ENCODE results near the gene CCND3.

The CCND3 gene

DNA sequence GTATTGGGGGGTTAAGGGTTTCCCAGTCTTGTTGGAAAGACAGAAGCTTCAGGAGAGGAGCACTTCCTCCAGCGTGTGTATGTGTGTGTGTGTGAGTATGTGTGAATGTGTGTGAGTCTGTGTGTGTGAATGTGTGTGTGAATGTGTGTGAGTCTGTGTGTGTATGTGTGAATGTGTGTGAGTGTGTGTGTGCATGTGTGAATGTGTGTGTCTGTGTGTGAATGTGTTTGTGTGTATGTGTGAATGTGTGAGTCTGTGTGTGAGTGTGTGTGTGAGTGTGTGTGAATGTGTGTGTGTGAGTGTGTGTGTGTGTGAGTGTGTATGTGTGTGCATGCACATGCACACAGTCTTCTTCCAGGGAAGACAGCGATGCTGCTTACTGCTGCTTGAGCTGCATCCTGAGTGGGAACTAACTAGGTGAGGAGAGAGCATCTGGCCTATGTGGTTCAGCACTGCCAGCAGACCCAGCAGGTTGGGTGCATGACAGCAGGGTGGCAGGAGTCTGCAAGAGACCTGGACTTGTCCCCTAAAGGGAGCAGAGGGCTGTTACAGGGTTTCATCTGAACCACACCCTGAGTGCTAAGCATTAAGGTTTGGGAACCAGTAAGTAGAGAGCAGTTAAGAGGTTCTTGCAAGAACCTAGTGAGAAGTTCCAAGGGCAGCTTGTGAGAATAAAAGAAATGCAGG is 22.7 kb upstream of the CCND3 start:
- H3K27ac ChIP-seq (ENCODE audit: low read length), result no peak overlapping the region

DNA sequence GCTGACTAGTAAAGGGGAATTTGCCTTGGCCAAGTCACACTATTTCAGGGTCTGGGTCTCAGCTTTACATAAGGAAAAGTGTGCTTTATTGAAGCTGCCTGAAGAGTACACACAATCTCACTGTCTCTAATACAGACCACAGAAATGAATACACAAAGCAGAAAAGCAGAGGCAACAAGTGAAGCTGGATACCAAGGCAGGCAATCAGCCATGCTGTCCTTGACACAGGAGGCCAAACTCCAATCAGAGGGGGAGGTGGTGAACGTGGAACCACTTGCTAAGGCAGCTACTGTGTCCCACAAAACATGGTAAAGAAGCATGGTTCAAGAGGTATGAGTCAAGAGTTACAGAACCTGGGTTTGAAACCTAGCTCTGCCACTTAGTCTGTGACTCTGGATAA is 21.8 kb upstream of the CCND3 start:
- Histone ChIP-seq H3K4me2 (ENCODE audit: low read depth, low read length) (no peak overlapping the region), H2AFZ (ENCODE audit: low read length) (no peak overlapping the region), H3K27ac (ENCODE audit: low read length) (no peak overlapping the region), H3K79me2 (ENCODE audit: low read length) (no peaks in the 10 kb centered on the region), H3K4me1 (ENCODE audit: low read length) (no peaks in the 10 kb centered on the region), H3K9me2 (replicated peaks; ENCODE audit: insufficient read depth, low read length) (no peaks in the 10 kb centered on the region), H4K20me1 (ENCODE audit: insufficient read depth, low read length) (no peaks in the 10 kb centered on the region), H3F3A (ENCODE audit: insufficient read depth, low read length) (no peaks in the 10 kb centered on the region), H3K36me3 (replicated peaks; ENCODE audit: insufficient read depth, low read length) (no peaks in the 10 kb centered on the region), H3K9me3 (replicated peaks; ENCODE audit: insufficient read depth, low read length) (no peaks in the 10 kb centered on the region), H3K4me3 (ENCODE audit: low read length) (no peak overlapping the region), H3K9ac (ENCODE audit: low read length) (no peak overlapping the region), H3K27me3 (replicated peaks; ENCODE audit: insufficient read depth, low read length) (no peaks in the 10 kb centered on the region)
- DNase-seq, result no peak
- TF ChIP-seq EZH2phosphoT487 (IDR thresholded peaks at IDR 0.05; ENCODE audit: low read length), result no peak
- TF ChIP-seq EZH2 (optimal IDR thresholded peaks at IDR 0.05; ENCODE audit: low read depth, low read length), result no peak
- TF ChIP-seq, protein P1, sequence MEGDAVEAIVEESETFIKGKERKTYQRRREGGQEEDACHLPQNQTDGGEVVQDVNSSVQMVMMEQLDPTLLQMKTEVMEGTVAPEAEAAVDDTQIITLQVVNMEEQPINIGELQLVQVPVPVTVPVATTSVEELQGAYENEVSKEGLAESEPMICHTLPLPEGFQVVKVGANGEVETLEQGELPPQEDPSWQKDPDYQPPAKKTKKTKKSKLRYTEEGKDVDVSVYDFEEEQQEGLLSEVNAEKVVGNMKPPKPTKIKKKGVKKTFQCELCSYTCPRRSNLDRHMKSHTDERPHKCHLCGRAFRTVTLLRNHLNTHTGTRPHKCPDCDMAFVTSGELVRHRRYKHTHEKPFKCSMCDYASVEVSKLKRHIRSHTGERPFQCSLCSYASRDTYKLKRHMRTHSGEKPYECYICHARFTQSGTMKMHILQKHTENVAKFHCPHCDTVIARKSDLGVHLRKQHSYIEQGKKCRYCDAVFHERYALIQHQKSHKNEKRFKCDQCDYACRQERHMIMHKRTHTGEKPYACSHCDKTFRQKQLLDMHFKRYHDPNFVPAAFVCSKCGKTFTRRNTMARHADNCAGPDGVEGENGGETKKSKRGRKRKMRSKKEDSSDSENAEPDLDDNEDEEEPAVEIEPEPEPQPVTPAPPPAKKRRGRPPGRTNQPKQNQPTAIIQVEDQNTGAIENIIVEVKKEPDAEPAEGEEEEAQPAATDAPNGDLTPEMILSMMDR (IDR thresholded peaks at IDR 0.05; ENCODE audit: low read length), result no peak

More for the DNA sequence above, 22.7 kb upstream of the CCND3 start:
- TF ChIP-seq EZH2phosphoT487 (IDR thresholded peaks at IDR 0.05; ENCODE audit: low read length) (no peak), EZH2 (optimal IDR thresholded peaks at IDR 0.05; ENCODE audit: low read depth, low read length) (no peak)
- TF ChIP-seq, protein P1 (IDR thresholded peaks at IDR 0.05; ENCODE audit: low read length), result no peak
- H3K4me1 ChIP-seq (ENCODE audit: low read length), result no peaks in the 10 kb centered on the region
- H3K79me2 ChIP-seq (ENCODE audit: low read length), result no peaks in the 10 kb centered on the region
- H4K20me1 ChIP-seq (ENCODE audit: insufficient read depth, low read length), result no peaks in the 10 kb centered on the region
- H3K9me3 ChIP-seq (replicated peaks; ENCODE audit: insufficient read depth, low read length), result no peaks in the 10 kb centered on the region
- no peak overlapping the region for H2AFZ ChIP-seq (ENCODE audit: low read length)
- H3F3A ChIP-seq (ENCODE audit: insufficient read depth, low read length), result no peaks in the 10 kb centered on the region
- no peaks in the 10 kb centered on the region for H3K36me3 ChIP-seq (replicated peaks; ENCODE audit: insufficient read depth, low read length)
- DNase-seq, result no peak
- no peak overlapping the region for H3K4me2 ChIP-seq (ENCODE audit: low read depth, low read length)
- no peaks in the 10 kb centered on the region for H3K9me2 ChIP-seq (replicated peaks; ENCODE audit: insufficient read depth, low read length)
- H3K4me3 ChIP-seq (ENCODE audit: low read length), result no peak overlapping the region
- no peaks in the 10 kb centered on the region for H3K27me3 ChIP-seq (replicated peaks; ENCODE audit: insufficient read depth, low read length)
- no peak overlapping the region for H3K9ac ChIP-seq (ENCODE audit: low read length)

DNA sequence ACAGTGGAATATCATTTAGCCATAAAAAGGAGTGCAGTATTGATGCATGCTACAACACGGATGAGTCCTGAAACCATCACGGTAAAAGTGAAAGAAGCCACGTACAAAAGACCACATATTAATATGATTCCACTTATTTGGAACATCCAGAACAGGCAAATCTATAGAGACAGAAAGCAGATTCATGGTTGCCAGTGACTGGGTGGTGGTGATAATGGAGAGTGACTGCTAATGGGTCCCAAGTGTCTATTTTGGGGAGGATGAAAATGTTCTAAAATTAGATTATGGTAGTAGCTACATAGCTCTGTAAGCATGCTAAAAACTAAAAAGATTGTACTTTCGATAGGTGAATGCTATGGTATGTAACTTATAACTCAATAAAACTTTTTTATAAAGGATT is 18.4 kb upstream of the CCND3 start:
- H3K9ac ChIP-seq (ENCODE audit: low read length), result no peak overlapping the region
- H2AFZ ChIP-seq (ENCODE audit: low read length), result no peak overlapping the region
- H3K9me2 ChIP-seq (replicated peaks; ENCODE audit: insufficient read depth, low read length), result no peaks in the 10 kb centered on the region
- H3K9me3 ChIP-seq (replicated peaks; ENCODE audit: insufficient read depth, low read length), result no peaks in the 10 kb centered on the region
- no peaks in the 10 kb centered on the region for H3K4me1 ChIP-seq (ENCODE audit: low read length)
- no peaks in the 10 kb centered on the region for H3K27me3 ChIP-seq (replicated peaks; ENCODE audit: insufficient read depth, low read length)
- H3K4me3 ChIP-seq (ENCODE audit: low read length), result no peak overlapping the region
- H3K4me2 ChIP-seq (ENCODE audit: low read depth, low read length), result no peak overlapping the region
- TF ChIP-seq, protein P1 (IDR thresholded peaks at IDR 0.05; ENCODE audit: low read length), result no peak
- no peak for TF ChIP-seq EZH2 (optimal IDR thresholded peaks at IDR 0.05; ENCODE audit: low read depth, low read length)
- no peak for TF ChIP-seq EZH2phosphoT487 (IDR thresholded peaks at IDR 0.05; ENCODE audit: low read length)
- H4K20me1 ChIP-seq (ENCODE audit: insufficient read depth, low read length), result no peaks in the 10 kb centered on the region
- H3K36me3 ChIP-seq (replicated peaks; ENCODE audit: insufficient read depth, low read length), result no peaks in the 10 kb centered on the region
- DNase-seq, result no peak
- no peaks in the 10 kb centered on the region for H3K79me2 ChIP-seq (ENCODE audit: low read length)
- H3F3A ChIP-seq (ENCODE audit: insufficient read depth, low read length), result no peaks in the 10 kb centered on the region
- H3K27ac ChIP-seq (ENCODE audit: low read length), result no peak overlapping the region

Measured in MM.1S (cell line).